Stimulated activated CD8-positive, alpha-beta memory T cell treated with anti-CD3 and anti-CD28 coated beads, Interleukin-15, amount 100 ng/mL, for 24 hours (primary cell): ENCODE results near the gene EML3.

Experiments
- DNase-seq: peaks from one replicate; pipeline ENCODE4 v3.0.0-alpha.2; 2020; ENCODE audit warnings: low read depth

EML3 gene

DNA sequence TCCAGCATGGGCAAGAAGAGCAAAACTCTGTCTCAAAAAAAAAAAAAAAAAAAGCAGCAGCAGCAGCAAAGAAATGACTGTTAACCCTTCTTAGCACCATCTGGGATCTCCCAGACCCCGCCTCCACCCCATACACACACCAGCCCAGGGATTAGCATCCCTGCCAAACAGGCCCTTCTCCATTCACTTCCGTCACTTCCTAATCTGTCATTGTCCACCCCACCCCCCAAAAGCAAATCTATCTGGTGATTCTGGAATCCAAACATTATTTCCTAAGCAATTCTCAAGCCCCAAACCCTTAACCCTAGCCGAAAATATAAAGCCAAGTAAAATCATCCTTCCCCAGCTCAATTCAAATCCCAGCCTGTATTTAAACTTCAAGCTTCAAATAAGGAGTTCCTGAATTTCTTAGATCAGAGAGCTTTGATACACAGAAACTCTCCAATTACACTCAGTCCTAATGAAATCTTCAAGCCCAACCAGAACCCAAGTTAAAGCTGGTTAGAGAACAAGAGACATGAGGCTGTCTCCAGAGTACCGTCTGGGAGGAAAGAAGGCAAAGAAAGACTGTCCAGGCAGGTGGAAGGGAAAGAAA lies 60.0 kb downstream of the EML3 start:
- DNase-seq: no peak
